Cardiac fibroblast (primary cell): Measurements from ENCODE around the gene METTL14.

Source experiments
- DNase-seq, 2 donors: peaks; one replicate each; pipeline versions ENCODE4 v3.0.0 to v3.0.0-alpha.2; 2010; ENCODE audit warnings: low read depth in 2 of 2
- H3K4me3 ChIP-seq, 2 donors: replicated peaks in 1 of 2; 1 replicate in 1 of 2; 2 replicates in 1 of 2; pipeline ENCODE4 v1.5.1; 2011; ENCODE audit warnings: low read depth in 2 of 2, low read length in 2 of 2, mild to moderate bottlenecking in 2 of 2, moderate library complexity in 1 of 2
- TF ChIP-seq, protein P1 (sequence below): IDR thresholded peaks from one replicate; pipeline ENCODE4 v1.5.1; 2011; ENCODE audit warnings: low read depth, mild to moderate bottlenecking, low read length, inconsistent platforms

Gene METTL14

DNA sequence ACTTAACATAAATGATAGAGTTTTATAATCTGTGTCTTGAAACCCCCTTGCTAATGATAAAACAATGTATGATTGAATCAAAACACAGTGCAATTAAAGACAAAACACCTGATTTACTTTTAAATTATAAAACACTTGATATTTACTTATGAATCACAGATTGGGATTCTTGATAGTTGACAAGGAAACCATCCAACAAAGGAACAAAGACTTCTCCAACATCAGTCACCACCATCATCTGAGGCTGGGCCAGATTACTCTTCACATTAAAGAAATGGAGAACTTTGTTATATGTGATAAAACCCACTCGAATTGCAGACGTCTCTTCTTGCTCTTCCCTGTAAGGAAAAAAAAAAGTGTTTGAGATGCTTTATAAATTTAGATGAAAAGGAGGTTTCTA lies 67.4 kb downstream of the METTL14 start:
- TF ChIP-seq, protein P1, sequence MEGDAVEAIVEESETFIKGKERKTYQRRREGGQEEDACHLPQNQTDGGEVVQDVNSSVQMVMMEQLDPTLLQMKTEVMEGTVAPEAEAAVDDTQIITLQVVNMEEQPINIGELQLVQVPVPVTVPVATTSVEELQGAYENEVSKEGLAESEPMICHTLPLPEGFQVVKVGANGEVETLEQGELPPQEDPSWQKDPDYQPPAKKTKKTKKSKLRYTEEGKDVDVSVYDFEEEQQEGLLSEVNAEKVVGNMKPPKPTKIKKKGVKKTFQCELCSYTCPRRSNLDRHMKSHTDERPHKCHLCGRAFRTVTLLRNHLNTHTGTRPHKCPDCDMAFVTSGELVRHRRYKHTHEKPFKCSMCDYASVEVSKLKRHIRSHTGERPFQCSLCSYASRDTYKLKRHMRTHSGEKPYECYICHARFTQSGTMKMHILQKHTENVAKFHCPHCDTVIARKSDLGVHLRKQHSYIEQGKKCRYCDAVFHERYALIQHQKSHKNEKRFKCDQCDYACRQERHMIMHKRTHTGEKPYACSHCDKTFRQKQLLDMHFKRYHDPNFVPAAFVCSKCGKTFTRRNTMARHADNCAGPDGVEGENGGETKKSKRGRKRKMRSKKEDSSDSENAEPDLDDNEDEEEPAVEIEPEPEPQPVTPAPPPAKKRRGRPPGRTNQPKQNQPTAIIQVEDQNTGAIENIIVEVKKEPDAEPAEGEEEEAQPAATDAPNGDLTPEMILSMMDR = no peak
- peak in 1 of 2 donors; percentile 51 for DNase-seq
- H3K4me3 ChIP-seq = no peak overlapping the region

DNA sequence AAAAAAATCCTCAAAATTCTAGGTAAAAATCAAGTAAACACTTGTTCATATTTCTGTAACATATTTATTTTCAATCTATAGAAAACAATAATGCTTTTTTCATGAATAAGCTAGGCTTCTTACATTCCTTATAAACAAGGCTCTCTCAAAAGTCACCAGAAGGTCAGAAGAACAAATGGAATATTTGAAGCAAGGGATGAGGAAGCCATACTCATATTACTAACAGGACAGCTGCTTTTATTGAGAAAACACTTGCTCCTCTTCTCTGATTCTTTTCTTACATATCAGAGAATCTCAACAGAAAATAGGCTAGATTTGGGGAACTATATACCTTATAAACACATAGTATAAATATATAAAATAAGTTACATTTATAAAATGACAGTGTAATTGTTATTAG lies 67.9 kb downstream of the METTL14 start:
- no peak for DNase-seq
- no peak overlapping the region for H3K4me3 ChIP-seq
- TF ChIP-seq, protein P1 = no peak

DNA sequence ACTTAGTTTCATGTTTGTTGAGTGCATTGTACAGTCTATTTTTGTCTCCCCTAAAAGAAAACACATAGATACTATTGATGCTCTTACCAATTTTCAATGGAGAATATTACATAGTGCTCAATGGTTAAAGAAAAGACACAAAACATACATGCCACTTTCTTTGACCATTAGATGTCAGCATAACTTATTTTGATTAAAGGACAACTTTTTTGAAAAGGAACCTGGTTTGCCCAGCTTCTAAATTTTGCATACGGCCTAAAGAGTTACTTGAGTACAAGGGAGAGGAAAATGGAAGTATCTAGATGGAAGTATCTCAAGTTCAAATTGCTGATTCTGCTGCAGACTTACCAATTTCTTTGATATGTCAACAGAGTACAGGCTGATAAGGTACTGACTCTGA lies 68.5 kb downstream of the METTL14 start:
- no peak overlapping the region for H3K4me3 ChIP-seq
- no peak for DNase-seq
- TF ChIP-seq, protein P1 = no peak

DNA sequence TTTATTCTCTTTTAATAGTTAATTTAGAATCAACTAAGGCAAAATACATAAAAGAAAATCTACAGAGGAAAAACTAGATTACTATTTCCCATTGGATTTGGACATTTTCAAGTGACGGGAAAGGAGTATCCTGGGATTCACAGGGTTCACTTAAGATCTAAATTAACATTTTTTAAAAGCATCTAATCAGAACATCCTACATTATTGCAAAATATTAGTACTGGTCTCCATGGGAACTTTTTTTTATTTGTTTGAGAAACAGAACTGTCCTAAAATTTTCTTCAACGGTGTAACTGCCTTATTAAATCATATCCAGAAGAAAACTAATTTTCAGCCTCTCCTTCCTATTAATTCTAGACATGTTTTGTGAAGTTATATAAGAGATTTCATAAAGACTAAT lies 69.7 kb downstream of the METTL14 start:
- no peak overlapping the region for H3K4me3 ChIP-seq
- no peak for DNase-seq
- TF ChIP-seq, protein P1 = no peak

DNA sequence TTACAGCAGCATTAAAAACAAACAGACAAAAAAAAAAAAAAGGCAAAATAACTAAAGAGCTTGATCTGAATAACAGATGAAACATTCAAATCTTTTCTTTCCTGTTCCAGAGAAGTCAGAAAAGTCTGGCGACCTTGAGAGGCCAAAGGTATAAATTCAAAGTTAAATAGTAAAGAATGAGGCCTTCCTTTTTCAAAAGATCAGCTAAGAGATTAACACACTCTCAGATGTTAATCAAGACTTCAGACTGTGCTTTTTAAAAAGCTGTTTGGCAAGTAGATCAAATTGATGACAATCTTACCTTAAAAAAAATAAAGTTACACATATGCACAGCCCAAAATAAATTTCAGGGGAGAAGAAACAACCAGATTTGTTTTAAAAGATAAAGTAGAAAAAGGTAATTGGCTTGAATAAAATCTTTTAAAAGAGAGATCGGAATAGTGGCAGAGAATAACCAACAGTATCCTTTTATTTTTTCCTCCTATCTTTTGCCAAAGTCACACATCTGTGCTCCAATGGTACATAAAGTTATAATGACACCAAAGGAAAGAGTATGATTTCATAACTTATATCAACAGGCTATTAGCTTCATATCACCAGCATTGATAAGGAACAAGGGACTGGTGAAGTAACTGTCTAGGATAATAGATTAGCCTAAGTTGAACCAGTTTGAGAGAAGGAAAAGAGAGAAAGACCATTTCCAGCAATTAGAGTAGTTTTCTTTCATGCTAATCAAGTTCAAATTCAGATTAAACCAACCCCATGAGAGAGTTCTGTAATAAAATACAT lies 70.4 kb downstream of the METTL14 start:
- H3K4me3 ChIP-seq = no peak overlapping the region
- TF ChIP-seq, protein P1 = no peak
- no peak for DNase-seq

DNA sequence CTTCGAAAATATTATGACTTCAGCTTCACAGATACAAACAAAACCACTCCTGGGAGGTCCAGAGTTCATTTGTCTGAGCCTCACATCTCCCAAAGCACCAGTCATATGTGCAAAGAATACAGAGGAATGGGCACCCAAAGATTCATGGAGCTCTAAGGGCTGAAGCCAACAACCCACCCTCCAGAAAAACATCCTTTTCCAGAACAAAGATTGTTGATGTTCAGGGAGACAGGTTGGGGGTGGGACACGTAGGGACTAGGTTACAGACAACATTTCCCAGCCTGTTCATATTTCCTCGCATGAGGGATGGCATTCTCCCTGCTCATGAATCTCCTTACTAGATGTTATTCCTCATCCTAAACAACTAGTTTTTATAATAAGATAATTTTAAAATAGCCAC lies 71.2 kb downstream of the METTL14 start:
- no peak for DNase-seq
- H3K4me3 ChIP-seq = no peak overlapping the region
- TF ChIP-seq, protein P1 = no peak

DNA sequence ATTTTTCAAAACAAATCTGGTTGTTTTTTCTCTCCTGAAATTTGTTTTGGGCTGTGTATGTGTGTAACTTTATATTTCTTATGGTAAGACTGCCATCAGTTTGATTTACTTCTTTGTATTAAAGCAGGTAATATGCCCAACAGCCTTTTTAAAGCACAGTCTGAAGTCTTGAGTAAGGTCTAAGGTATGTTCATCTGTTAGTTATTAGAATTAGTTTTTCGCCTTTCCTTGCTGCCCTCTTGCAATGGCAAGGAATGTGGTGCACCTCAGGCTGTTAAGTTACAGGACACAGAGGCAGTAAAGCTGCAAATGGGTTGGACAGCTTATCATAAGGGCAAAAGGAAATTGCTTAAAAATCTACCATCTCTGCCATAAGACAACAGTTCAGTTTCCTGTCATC lies 71.8 kb downstream of the METTL14 start:
- no peak for DNase-seq

More for the DNA sequence above, 71.8 kb downstream of the METTL14 start:
- H3K4me3 ChIP-seq = no peak overlapping the region
- TF ChIP-seq, protein P1 = no peak
